Loucy (cell line): ENCODE measurements around the gene INHBB.

Experiments
- H2AFZ ChIP-seq: fragments of 200-600 bp; sonication (generic); 2 replicates; pipeline ENCODE4 v1.6.0; 2016; ENCODE audit warnings: antibody characterized with exemption, mild to moderate bottlenecking, low read length, moderate library complexity
- H3F3A ChIP-seq: fragments of 200-600 bp; 2 replicates; pipeline ENCODE4 v1.6.0; 2016; ENCODE audit warnings: antibody characterized with exemption, low read depth, mild to moderate bottlenecking
- H3K27me3 ChIP-seq: fragments of 200-600 bp; sonication (generic); 2 replicates; pipeline ENCODE4 v1.6.1; 2014; ENCODE audit warnings: low read length, mild to moderate bottlenecking; ENCODE audit not compliant: insufficient read depth, poor library complexity, severe bottlenecking
- H3K36me3 ChIP-seq: fragments of 200-600 bp; sonication (generic); 2 replicates; pipeline ENCODE4 v1.6.1; 2016; ENCODE audit warnings: low read length; ENCODE audit not compliant: insufficient read depth
- H3K4me1 ChIP-seq: fragments of 200-600 bp; sonication (generic); 2 replicates; pipeline ENCODE4 v1.5.1; 2014; ENCODE audit warnings: low read length, mild to moderate bottlenecking; ENCODE audit not compliant: insufficient read depth, poor library complexity, severe bottlenecking
- H3K4me2 ChIP-seq: fragments of 200-600 bp; sonication (generic); 2 replicates; pipeline ENCODE4 v1.6.0; 2014; ENCODE audit warnings: antibody characterized with exemption, low read length, low read depth, mild to moderate bottlenecking; ENCODE audit not compliant: poor library complexity, severe bottlenecking
- H3K4me3 ChIP-seq: fragments of 200-600 bp; sonication (generic); 2 replicates; pipeline ENCODE4 v1.5.1; 2014; ENCODE audit warnings: low read length, mild to moderate bottlenecking, mixed read lengths; ENCODE audit not compliant: poor library complexity, severe bottlenecking
- H3K79me2 ChIP-seq: fragments of 200-600 bp; sonication (generic); 2 replicates; pipeline ENCODE4 v1.6.1; 2014; ENCODE audit warnings: low read length; ENCODE audit not compliant: insufficient read depth
- H3K9ac ChIP-seq: fragments of 200-600 bp; sonication (generic); 2 replicates; pipeline ENCODE4 v1.6.0; 2014; ENCODE audit warnings: mild to moderate bottlenecking, low read depth, low read length, moderate library complexity; ENCODE audit not compliant: poor library complexity, severe bottlenecking
- H3K9me2 ChIP-seq: fragments of 200-600 bp; sonication (generic); replicated peaks from 2 replicates; pipeline ENCODE4 v1.6.1; 2016; ENCODE audit warnings: low read depth, low read length, mixed read lengths
- H3K9me3 ChIP-seq: fragments of 200-600 bp; sonication (generic); 2 replicates; pipeline ENCODE4 v1.6.1; 2014; ENCODE audit warnings: mild to moderate bottlenecking, antibody characterized with exemption, low read length, low read depth; ENCODE audit not compliant: insufficient read depth
- H4K20me1 ChIP-seq: fragments of 200-600 bp; sonication (generic); 2 replicates; pipeline ENCODE4 v1.6.0; 2014; ENCODE audit warnings: antibody characterized with exemption, low read length, mild to moderate bottlenecking; ENCODE audit not compliant: insufficient read depth, poor library complexity, severe bottlenecking
- EZH2phosphoT487 ChIP-seq: fragments of 200-600 bp; IDR thresholded peaks from 2 replicates; pipeline ENCODE4 v1.6.1; 2018; ENCODE audit warnings: antibody characterized with exemption, mild to moderate bottlenecking, moderate library complexity, borderline replicate concordance
- TF ChIP-seq, protein P1 (sequence below): fragments of 200-600 bp; sonication (generic); conservative IDR thresholded peaks from 2 replicates; pipeline ENCODE4 v1.5.1; 2014; ENCODE audit warnings: mild to moderate bottlenecking, antibody characterized with exemption, low read length

INHBB gene

DNA sequence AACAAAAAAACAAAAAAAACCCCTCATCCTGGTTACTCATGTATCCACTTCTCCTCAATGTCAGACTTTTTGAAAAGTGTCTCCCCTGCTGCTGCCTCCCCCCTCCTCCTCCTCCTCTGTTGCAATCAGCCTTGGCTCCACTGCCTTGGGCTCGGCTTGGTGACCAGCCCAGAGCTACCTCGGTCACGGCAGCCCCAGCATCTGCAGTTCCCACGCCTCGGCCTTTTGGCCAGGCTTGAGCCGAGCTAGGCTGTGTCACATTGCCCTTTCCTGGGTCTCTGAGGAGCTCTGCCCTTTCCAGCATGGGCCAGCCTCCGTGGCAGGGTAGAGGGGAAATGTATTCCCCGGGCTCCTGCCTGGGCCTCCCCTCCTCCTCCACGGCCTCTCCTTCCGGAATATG is 22.7 kb upstream of the INHBB start:
- Histone ChIP-seq H3K9ac (no peak overlapping the region), H3K36me3 (no peaks in the 10 kb centered on the region), H3K79me2 (no peaks in the 10 kb centered on the region), H4K20me1 (no peaks in the 10 kb centered on the region), H2AFZ (no peak overlapping the region), H3K9me2 (no peaks in the 10 kb centered on the region), H3K4me2 (no peak overlapping the region), H3K4me3 (no peak overlapping the region), H3K4me1 (no peaks in the 10 kb centered on the region), H3F3A (no peaks in the 10 kb centered on the region), H3K9me3 (no peaks in the 10 kb centered on the region), H3K27me3 (no peaks in the 10 kb centered on the region)
- TF ChIP-seq, protein P1, sequence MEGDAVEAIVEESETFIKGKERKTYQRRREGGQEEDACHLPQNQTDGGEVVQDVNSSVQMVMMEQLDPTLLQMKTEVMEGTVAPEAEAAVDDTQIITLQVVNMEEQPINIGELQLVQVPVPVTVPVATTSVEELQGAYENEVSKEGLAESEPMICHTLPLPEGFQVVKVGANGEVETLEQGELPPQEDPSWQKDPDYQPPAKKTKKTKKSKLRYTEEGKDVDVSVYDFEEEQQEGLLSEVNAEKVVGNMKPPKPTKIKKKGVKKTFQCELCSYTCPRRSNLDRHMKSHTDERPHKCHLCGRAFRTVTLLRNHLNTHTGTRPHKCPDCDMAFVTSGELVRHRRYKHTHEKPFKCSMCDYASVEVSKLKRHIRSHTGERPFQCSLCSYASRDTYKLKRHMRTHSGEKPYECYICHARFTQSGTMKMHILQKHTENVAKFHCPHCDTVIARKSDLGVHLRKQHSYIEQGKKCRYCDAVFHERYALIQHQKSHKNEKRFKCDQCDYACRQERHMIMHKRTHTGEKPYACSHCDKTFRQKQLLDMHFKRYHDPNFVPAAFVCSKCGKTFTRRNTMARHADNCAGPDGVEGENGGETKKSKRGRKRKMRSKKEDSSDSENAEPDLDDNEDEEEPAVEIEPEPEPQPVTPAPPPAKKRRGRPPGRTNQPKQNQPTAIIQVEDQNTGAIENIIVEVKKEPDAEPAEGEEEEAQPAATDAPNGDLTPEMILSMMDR: no peak
- TF ChIP-seq EZH2phosphoT487: no peak

DNA sequence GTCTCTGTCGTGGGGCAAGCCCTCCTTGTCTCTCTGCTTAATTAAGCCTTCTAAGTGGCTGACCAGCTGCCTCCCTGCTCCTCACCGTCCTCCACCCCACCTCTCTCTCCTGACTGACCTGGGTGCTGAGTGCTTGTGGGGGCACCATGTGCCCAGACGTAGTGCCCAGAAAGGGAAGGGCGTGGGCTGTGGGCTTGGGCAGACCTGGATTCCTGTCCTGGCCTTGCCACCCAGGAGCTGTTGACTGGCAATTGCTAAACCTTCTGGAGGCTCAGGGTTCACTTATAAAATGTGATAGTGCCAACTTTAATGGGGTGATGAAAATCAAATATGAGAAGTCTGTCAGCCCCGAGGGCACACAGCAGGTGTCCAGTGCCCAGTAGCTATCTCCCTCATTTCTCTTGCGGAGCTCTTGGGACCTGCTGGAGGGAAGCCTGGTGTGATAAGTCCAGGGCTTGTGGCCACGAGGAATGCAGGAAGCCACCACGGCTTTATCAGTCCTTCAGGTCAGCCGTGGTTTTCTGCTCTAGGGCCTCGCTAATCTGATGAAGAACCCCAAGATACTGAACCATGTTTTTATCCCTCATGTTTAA is 22.0 kb upstream of the INHBB start:
- Histone ChIP-seq H3K27me3 (no peaks in the 10 kb centered on the region), H3K9me3 (no peaks in the 10 kb centered on the region), H3K4me1 (no peaks in the 10 kb centered on the region), H3F3A (no peaks in the 10 kb centered on the region), H3K9me2 (no peaks in the 10 kb centered on the region), H3K36me3 (no peaks in the 10 kb centered on the region), H3K4me2 (no peak overlapping the region), H3K9ac (no peak overlapping the region), H3K4me3 (no peak overlapping the region), H4K20me1 (no peaks in the 10 kb centered on the region), H3K79me2 (no peaks in the 10 kb centered on the region), H2AFZ (no peak overlapping the region)
- no peak for TF ChIP-seq EZH2phosphoT487
- TF ChIP-seq, protein P1: no peak

DNA sequence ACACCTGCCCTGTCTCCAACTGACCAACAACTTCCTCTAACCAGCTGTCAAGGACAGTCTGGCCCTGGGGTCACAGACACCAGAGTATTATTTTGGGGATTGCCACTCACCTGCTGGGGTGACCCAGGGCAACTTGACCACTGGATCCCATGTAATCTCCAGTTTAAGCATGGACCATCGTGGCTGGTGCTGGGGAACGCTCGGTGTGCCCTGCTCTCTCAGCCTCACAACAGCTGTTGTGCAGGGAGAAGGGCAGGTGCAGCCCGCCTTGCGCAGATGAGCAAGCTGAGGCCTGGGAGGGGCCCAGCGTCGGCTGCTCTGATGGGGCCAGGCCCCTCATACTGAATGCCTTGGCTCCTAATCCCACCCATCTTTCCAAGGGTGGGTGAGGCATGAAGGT is 21.0 kb upstream of the INHBB start:
- H2AFZ ChIP-seq: no peak overlapping the region
- no peak overlapping the region for H3K4me3 ChIP-seq
- H3K36me3 ChIP-seq: no peaks in the 10 kb centered on the region
- no peaks in the 10 kb centered on the region for H3F3A ChIP-seq
- H3K9me3 ChIP-seq: no peaks in the 10 kb centered on the region
- no peaks in the 10 kb centered on the region for H3K9me2 ChIP-seq
- no peaks in the 10 kb centered on the region for H3K79me2 ChIP-seq
- H3K27me3 ChIP-seq: no peaks in the 10 kb centered on the region
- H3K9ac ChIP-seq: no peak overlapping the region
- H4K20me1 ChIP-seq: no peaks in the 10 kb centered on the region
- TF ChIP-seq, protein P1: no peak
- TF ChIP-seq EZH2phosphoT487: no peak
- H3K4me2 ChIP-seq: no peak overlapping the region
- no peaks in the 10 kb centered on the region for H3K4me1 ChIP-seq
